Body of pancreas (tissue), 4 donors: ENCODE measurements around the gene VPS35L. TPM values are rescaled to one million over a fixed set of nuclear protein-coding genes. Genes with fewer than 3 reads are reported as not detected.
A peak's percentile ranks its signal among the peaks of the same experiment; 100 is the strongest.

Source experiments
- ATAC-seq: fragments of 150-250 bp; one replicate; pipeline ENCODE4 v1.9.1; 2016
- DNase-seq, 4 donors: peaks; one replicate each; pipeline ENCODE4 v3.0.0-alpha.2; 2019
- H3K27ac ChIP-seq, 4 donors: fragments of 200-600 bp; sonication (generic); 1 replicate in 3 of 4; 2 replicates in 1 of 4; pipeline versions ENCODE4 v1.5.1 to v1.6.1; 2016 to 2019; ENCODE audit warnings: mild to moderate bottlenecking in 1 of 4, mixed read lengths in 1 of 4, moderate library complexity in 1 of 4
- H3K27me3 ChIP-seq, 2 donors: fragments of 200-600 bp; sonication (generic); one replicate each; pipeline ENCODE4 v1.6.0; 2016; ENCODE audit warnings: mild to moderate bottlenecking in 1 of 2
- H3K36me3 ChIP-seq, 2 donors: fragments of 200-600 bp; sonication (generic); replicated peaks in 1 of 2; 2 replicates each; pipeline ENCODE4 v1.5.1; 2016; ENCODE audit warnings: low read depth in 2 of 2; ENCODE audit not compliant: insufficient read depth in 1 of 2
- H3K4me1 ChIP-seq: fragments of 200-600 bp; sonication (generic); one replicate; pipeline ENCODE4 v1.6.0; 2016
- H3K4me3 ChIP-seq, 2 donors: fragments of 200-600 bp; sonication (generic); 1 replicate in 1 of 2; 2 replicates in 1 of 2; pipeline ENCODE4 v1.5.1; 2016 to 2019
- H3K9me3 ChIP-seq, 3 donors: fragments of 200-600 bp; sonication (generic); 1 replicate in 2 of 3; 2 replicates in 1 of 3; pipeline ENCODE4 v1.5.1; 2016
- CTCF ChIP-seq, 7 experiments: fragments of 450-650 bp in 4 of 7; fragments of 200-600 bp in 3 of 7; sonication (generic) in 3 of 7; IDR thresholded peaks; one replicate each; pipeline ENCODE4 v1.5.1; 2016 to 2019; ENCODE audit warnings: antibody characterized with exemption in 7 of 7
- POLR2A ChIP-seq, 3 donors: fragments of 450-650 bp; IDR thresholded peaks; one replicate each; pipeline ENCODE4 v1.6.1; 2016; ENCODE audit warnings: antibody characterized with exemption in 3 of 3, mild to moderate bottlenecking in 2 of 3
- WGBS, 2 donors: methylation state at CpG; one replicate each; pipeline ENCODE4 v1.1.5; 2017; 5-methylcytosine and 5-hydroxymethylcytosine counted together
- intact Hi-C: fragments of 100-400 bp; cut with DNase I; formaldehyde crosslinking; loops from one replicate; pipeline ENCODE4 v1.15.1; 2023
- total RNA-seq, 2 donors: library from RNA; depleted of rRNA; stranded (reverse); fragments of >200 nt; gene quantifications; one replicate each; pipeline ENCODE4 v1.1.0, GENCODE V29; 2016

The VPS35L gene
- total RNA-seq, 2 donors from 2014 or later = 25.4 to 31.6 TPM

GRCh38 chr16:19718624-19718965 is 163.1 kb downstream of the VPS35L start:
- no peaks in the 10 kb centered on the region for H3K36me3 ChIP-seq
- peak overlapping the region; percentile 36 to 82 (median 64) for H3K27ac ChIP-seq
- H3K9me3 ChIP-seq = no peaks in the 10 kb centered on the region
- peak overlapping the region; percentile 46 to 85 for H3K4me3 ChIP-seq
- no peaks in the 10 kb centered on the region for H3K27me3 ChIP-seq
- intact Hi-C loops = no loop called here
- DNase-seq (peak in 3 of 4 donors; percentile 25 to 36 (median 34)), ATAC-seq (no peak)
- no peak for TF ChIP-seq POLR2A (IDR thresholded peaks at IDR 0.05)
- TF ChIP-seq CTCF (IDR thresholded peaks at IDR 0.05) = no peak
- H3K4me1 ChIP-seq = peaks cover 38% of the 10 kb centered on the region
- WGBS, 2 donors = 1% methylated on average over 20 to 21 of the region's 21 CpGs

GRCh38 chr16:19722269-19722952 is 166.9 kb downstream of the VPS35L start:
- ATAC-seq (no peak), DNase-seq (no peak)
- Histone ChIP-seq H3K9me3 (no peaks in the 10 kb centered on the region), H3K27ac (no peak overlapping the region), H3K27me3 (no peaks in the 10 kb centered on the region), H3K4me3 (no peak overlapping the region), H3K4me1 (peaks cover 18% of the 10 kb centered on the region), H3K36me3 (no peaks in the 10 kb centered on the region)
- TF ChIP-seq POLR2A (IDR thresholded peaks at IDR 0.05) (no peak), CTCF (IDR thresholded peaks at IDR 0.05) (no peak)
- 71 to 75% methylated on average over 11 of the region's 11 CpGs for WGBS, 2 donors
- intact Hi-C loops = no loop called here

GRCh38 chr16:19722981-19723380 is 167.5 kb downstream of the VPS35L start:
- peaks cover 16% of the 10 kb centered on the region for H3K4me1 ChIP-seq
- intact Hi-C loops = no loop called here
- no peak overlapping the region for H3K4me3 ChIP-seq
- TF ChIP-seq POLR2A (IDR thresholded peaks at IDR 0.05) (no peak), CTCF (IDR thresholded peaks at IDR 0.05) (no peak)
- no peaks in the 10 kb centered on the region for H3K36me3 ChIP-seq
- no peaks in the 10 kb centered on the region for H3K27me3 ChIP-seq
- no peaks in the 10 kb centered on the region for H3K9me3 ChIP-seq
- WGBS, 2 donors = 77 to 84% methylated on average over 7 of the region's 7 CpGs
- H3K27ac ChIP-seq = no peak overlapping the region
- ATAC-seq (no peak), DNase-seq (no peak)

GRCh38 chr16:19728636-19728965 is 173.1 kb downstream of the VPS35L start:
- no peak overlapping the region for H3K27ac ChIP-seq
- DNase-seq (no peak), ATAC-seq (no peak)
- H3K4me1 ChIP-seq = no peaks in the 10 kb centered on the region
- intact Hi-C loops = no loop called here
- no peaks in the 10 kb centered on the region for H3K36me3 ChIP-seq
- 71 to 76% methylated on average over 3 of the region's 3 CpGs for WGBS, 2 donors
- no peak overlapping the region for H3K4me3 ChIP-seq
- TF ChIP-seq CTCF (IDR thresholded peaks at IDR 0.05) (no peak), POLR2A (IDR thresholded peaks at IDR 0.05) (no peak)
- H3K9me3 ChIP-seq = no peaks in the 10 kb centered on the region
- no peaks in the 10 kb centered on the region for H3K27me3 ChIP-seq

- no peaks in the 10 kb centered on the region for H3K4me1 ChIP-seq
- 86 to 97% methylated on average over 6 of the region's 6 CpGs for WGBS, 2 donors
- intact Hi-C loops = no loop called here
- ATAC-seq (no peak), DNase-seq (no peak)
- no peaks in the 10 kb centered on the region for H3K36me3 ChIP-seq
- TF ChIP-seq POLR2A (IDR thresholded peaks at IDR 0.05) (no peak), CTCF (IDR thresholded peaks at IDR 0.05) (no peak)
- H3K9me3 ChIP-seq = no peaks in the 10 kb centered on the region
- no peak overlapping the region for H3K27ac ChIP-seq
- no peak overlapping the region for H3K4me3 ChIP-seq
- no peaks in the 10 kb centered on the region for H3K27me3 ChIP-seq
Observed at GRCh38 chr16:19733551-19733950, 178.0 kb downstream of the VPS35L start.
